ENCODE results near the gene QKI. TPM values are rescaled to one million over a fixed set of nuclear protein-coding genes. Genes with fewer than 3 reads are reported as not detected.

The QKI gene
- total and polyA plus RNA-seq, 9 donors, result 44.6 to 151 (median 105) TPM

GRCh38 chr6:163572612-163573011 lies 158.1 kb downstream of the QKI start:
- Histone ChIP-seq H3K36me3 (no peaks in the 10 kb centered on the region), H3K9me3 (no peaks in the 10 kb centered on the region), H3K27ac (no peak overlapping the region), H3K4me3 (no peak overlapping the region), H3K4me1 (ENCODE audit: insufficient read depth) (no peaks in the 10 kb centered on the region), H3K27me3 (no peaks in the 10 kb centered on the region)
- DNase-seq, result no peak
- 63 to 71% (median 69%) methylated on average over 5 of the region's 5 CpGs for WGBS, 3 donors
- intact Hi-C loops (cut with DNase I), result no loop called here
- TF ChIP-seq, protein P1, sequence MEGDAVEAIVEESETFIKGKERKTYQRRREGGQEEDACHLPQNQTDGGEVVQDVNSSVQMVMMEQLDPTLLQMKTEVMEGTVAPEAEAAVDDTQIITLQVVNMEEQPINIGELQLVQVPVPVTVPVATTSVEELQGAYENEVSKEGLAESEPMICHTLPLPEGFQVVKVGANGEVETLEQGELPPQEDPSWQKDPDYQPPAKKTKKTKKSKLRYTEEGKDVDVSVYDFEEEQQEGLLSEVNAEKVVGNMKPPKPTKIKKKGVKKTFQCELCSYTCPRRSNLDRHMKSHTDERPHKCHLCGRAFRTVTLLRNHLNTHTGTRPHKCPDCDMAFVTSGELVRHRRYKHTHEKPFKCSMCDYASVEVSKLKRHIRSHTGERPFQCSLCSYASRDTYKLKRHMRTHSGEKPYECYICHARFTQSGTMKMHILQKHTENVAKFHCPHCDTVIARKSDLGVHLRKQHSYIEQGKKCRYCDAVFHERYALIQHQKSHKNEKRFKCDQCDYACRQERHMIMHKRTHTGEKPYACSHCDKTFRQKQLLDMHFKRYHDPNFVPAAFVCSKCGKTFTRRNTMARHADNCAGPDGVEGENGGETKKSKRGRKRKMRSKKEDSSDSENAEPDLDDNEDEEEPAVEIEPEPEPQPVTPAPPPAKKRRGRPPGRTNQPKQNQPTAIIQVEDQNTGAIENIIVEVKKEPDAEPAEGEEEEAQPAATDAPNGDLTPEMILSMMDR (IDR thresholded peaks at IDR 0.05), result no peak
- TF ChIP-seq POLR2A (IDR thresholded peaks at IDR 0.05), result no peak
- no peak for TF ChIP-seq EP300 (IDR thresholded peaks at IDR 0.05)

GRCh38 chr6:163573503-163574179 lies 159.1 kb downstream of the QKI start:
- Histone ChIP-seq H3K36me3 (no peaks in the 10 kb centered on the region), H3K9me3 (no peaks in the 10 kb centered on the region), H3K27ac (no peak overlapping the region), H3K4me3 (no peak overlapping the region), H3K27me3 (no peaks in the 10 kb centered on the region), H3K4me1 (ENCODE audit: insufficient read depth) (no peaks in the 10 kb centered on the region)
- WGBS, 3 donors, result 83 to 89% (median 86%) methylated on average over 4 of the region's 4 CpGs
- no peak for DNase-seq
- TF ChIP-seq EP300 (IDR thresholded peaks at IDR 0.05) (no peak), POLR2A (IDR thresholded peaks at IDR 0.05) (no peak)
- TF ChIP-seq, protein P1 (IDR thresholded peaks at IDR 0.05), result no peak
- intact Hi-C loops (cut with DNase I), result no loop called here

DNA sequence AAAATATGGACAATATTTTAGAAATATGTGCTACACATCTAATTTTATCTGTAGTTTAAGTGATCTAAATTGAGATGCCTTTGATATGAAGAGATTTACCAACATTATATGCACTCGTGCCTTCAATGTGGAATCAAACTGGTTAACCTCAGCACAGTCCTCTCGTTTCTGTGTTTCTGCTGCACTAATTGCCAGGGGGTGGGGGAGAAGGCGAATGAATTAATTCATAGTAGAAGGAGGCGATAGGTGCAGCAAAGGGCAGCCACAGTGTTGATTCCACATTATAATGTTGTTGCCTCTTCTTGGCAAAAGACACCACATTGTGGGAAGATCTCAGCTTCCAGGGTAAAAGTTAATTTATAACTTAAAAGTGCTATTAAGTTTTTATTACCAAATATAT lies 161.6 kb downstream of the QKI start:
- intact Hi-C loops (cut with DNase I), result no loop called here
- WGBS, 3 donors, result 71% methylated on average over 4 of the region's 4 CpGs
- no peaks in the 10 kb centered on the region for H3K4me1 ChIP-seq (ENCODE audit: insufficient read depth)

GRCh38 chr6:163577404-163577803 lies 162.9 kb downstream of the QKI start:
- WGBS, 3 donors, result 64 to 82% (median 79%) methylated on average over 3 of the region's 3 CpGs
- Histone ChIP-seq H3K27me3 (no peaks in the 10 kb centered on the region), H3K27ac (no peak overlapping the region), H3K36me3 (no peaks in the 10 kb centered on the region), H3K9me3 (no peaks in the 10 kb centered on the region), H3K4me1 (ENCODE audit: insufficient read depth) (no peaks in the 10 kb centered on the region), H3K4me3 (no peak overlapping the region)
- TF ChIP-seq EP300 (IDR thresholded peaks at IDR 0.05), result no peak
- no peak for TF ChIP-seq POLR2A (IDR thresholded peaks at IDR 0.05)
- TF ChIP-seq, protein P1 (IDR thresholded peaks at IDR 0.05), result no peak
- DNase-seq, result no peak
- intact Hi-C loops (cut with DNase I), result no loop called here

More for the DNA sequence above, 161.6 kb downstream of the QKI start:
- no peak overlapping the region for H3K27ac ChIP-seq
- no peaks in the 10 kb centered on the region for H3K36me3 ChIP-seq
- no peak for DNase-seq
- no peak overlapping the region for H3K4me3 ChIP-seq
- no peaks in the 10 kb centered on the region for H3K9me3 ChIP-seq
- TF ChIP-seq, protein P1 (IDR thresholded peaks at IDR 0.05), result no peak
- TF ChIP-seq POLR2A (IDR thresholded peaks at IDR 0.05) (no peak), EP300 (IDR thresholded peaks at IDR 0.05) (no peak)
- no peaks in the 10 kb centered on the region for H3K27me3 ChIP-seq

Measured in ovary (tissue), 9 donors.